Gastroesophageal sphincter (tissue), 4 donors: ENCODE measurements around the gene SLC28A2. TPM values are rescaled to one million over a fixed set of nuclear protein-coding genes. Genes with fewer than 3 reads are reported as not detected.

Experiments used
- ATAC-seq: fragments of 150-250 bp; one replicate; pipeline ENCODE4 v1.9.1; 2016; ENCODE audit warnings: mild to moderate bottlenecking, moderate library complexity
- H3K27ac ChIP-seq, 4 donors: fragments of 200-600 bp; sonication (generic) in 3 of 4; 1 replicate in 3 of 4; 2 replicates in 1 of 4; pipeline ENCODE4 v1.5.1; 2016 to 2019
- H3K27me3 ChIP-seq: fragments of 200-600 bp; sonication (generic); one replicate; pipeline ENCODE4 v1.5.1; 2019
- H3K36me3 ChIP-seq, 2 donors: fragments of 200-600 bp; sonication (generic); one replicate each; pipeline ENCODE4 v1.5.1; 2019; ENCODE audit warnings: control low read depth in 1 of 2
- H3K4me1 ChIP-seq, 3 donors: fragments of 200-600 bp; sonication (generic); 1 replicate in 2 of 3; 2 replicates in 1 of 3; pipeline ENCODE4 v1.5.1; 2016 to 2019; ENCODE audit warnings: control low read depth in 2 of 3
- H3K4me3 ChIP-seq, 2 donors: fragments of 200-600 bp; sonication (generic); one replicate each; pipeline ENCODE4 v1.5.1; 2019; ENCODE audit warnings: mild to moderate bottlenecking in 1 of 2, moderate library complexity in 1 of 2
- H3K9me3 ChIP-seq, 3 donors: fragments of 200-600 bp; sonication (generic); one replicate each; pipeline ENCODE4 v1.5.1; 2017 to 2019; ENCODE audit warnings: control low read depth in 2 of 3
- CTCF ChIP-seq, 4 experiments: fragments of 200-600 bp in 2 of 4; fragments of 450-650 bp in 2 of 4; sonication (generic) in 1 of 4; IDR thresholded peaks; one replicate each; pipeline ENCODE4 v1.5.1; 2017 to 2019; ENCODE audit warnings: antibody characterized with exemption in 4 of 4, mild to moderate bottlenecking in 2 of 4, moderate library complexity in 2 of 4
- EP300 ChIP-seq: sonication (generic); formaldehyde crosslinking; IDR thresholded peaks from one replicate; pipeline ENCODE4 v1.6.1; 2017; ENCODE audit warnings: antibody characterized with exemption, mild to moderate bottlenecking
- POLR2A ChIP-seq, 2 donors: fragments of 450-650 bp; IDR thresholded peaks; one replicate each; pipeline ENCODE4 v1.6.1; 2017; ENCODE audit warnings: antibody characterized with exemption in 2 of 2, mild to moderate bottlenecking in 2 of 2, moderate library complexity in 1 of 2
- POLR2AphosphoS5 ChIP-seq: sonication (generic); formaldehyde crosslinking; IDR thresholded peaks from one replicate; pipeline ENCODE4 v1.6.1; 2017; ENCODE audit warnings: antibody characterized with exemption
- WGBS, 2 donors: methylation state at CpG; one replicate each; pipeline ENCODE4 v1.1.5; 2018; ENCODE audit warnings: low coverage in 1 of 2; 5-methylcytosine and 5-hydroxymethylcytosine counted together
- total RNA-seq, 4 donors: library from RNA; depleted of rRNA; stranded (reverse); fragments of >200 nt; gene quantifications; one replicate each; pipeline ENCODE4 v1.1.0, GENCODE V29; 2016

Gene SLC28A2
- total RNA-seq, 4 donors from 2014 or later, result not detected

GRCh38 chr15:45221053-45221599 is 30.9 kb upstream of the SLC28A2 start:
- Histone ChIP-seq H3K4me3 (no peak overlapping the region), H3K4me1 (no peaks in the 10 kb centered on the region), H3K9me3 (no peaks in the 10 kb centered on the region), H3K36me3 (no peaks in the 10 kb centered on the region), H3K27ac (no peak overlapping the region), H3K27me3 (peaks cover 39% of the 10 kb centered on the region)
- 83 to 90% methylated on average over 2 of the region's 2 CpGs for WGBS, 2 donors
- no peak for ATAC-seq
- TF ChIP-seq POLR2A (IDR thresholded peaks at IDR 0.05) (no peak), POLR2AphosphoS5 (no peak), CTCF (IDR thresholded peaks at IDR 0.05) (no peak), EP300 (no peak)

- Histone ChIP-seq H3K36me3 (no peaks in the 10 kb centered on the region), H3K4me3 (no peak overlapping the region), H3K4me1 (no peaks in the 10 kb centered on the region), H3K27me3 (peaks cover 34% of the 10 kb centered on the region), H3K27ac (no peak overlapping the region), H3K9me3 (no peaks in the 10 kb centered on the region)
- ATAC-seq, result no peak
- 20 to 61% methylated on average over 1 to 2 of the region's 4 CpGs for WGBS, 2 donors
- no peak for TF ChIP-seq POLR2A (IDR thresholded peaks at IDR 0.05)
- no peak for TF ChIP-seq POLR2AphosphoS5
- TF ChIP-seq CTCF (IDR thresholded peaks at IDR 0.05), result no peak
- no peak for TF ChIP-seq EP300
Observed at GRCh38 chr15:45221967-45222366, 30.1 kb upstream of the SLC28A2 start.

- Histone ChIP-seq H3K9me3 (no peaks in the 10 kb centered on the region), H3K27me3 (peaks cover 24% of the 10 kb centered on the region), H3K4me1 (no peaks in the 10 kb centered on the region), H3K36me3 (no peaks in the 10 kb centered on the region), H3K27ac (no peak overlapping the region), H3K4me3 (no peak overlapping the region)
- ATAC-seq, result no peak
- WGBS, 2 donors, result 32 to 41% methylated on average over 4 to 5 of the region's 5 CpGs
- TF ChIP-seq CTCF (IDR thresholded peaks at IDR 0.05) (no peak), EP300 (no peak), POLR2A (IDR thresholded peaks at IDR 0.05) (no peak)
Observed at GRCh38 chr15:45224621-45225217, 27.3 kb upstream of the SLC28A2 start.

GRCh38 chr15:45225506-45226273 is 26.3 kb upstream of the SLC28A2 start:
- Histone ChIP-seq H3K4me3 (no peak overlapping the region), H3K36me3 (no peaks in the 10 kb centered on the region), H3K27ac (no peak overlapping the region), H3K4me1 (no peaks in the 10 kb centered on the region), H3K27me3 (peaks cover 22% of the 10 kb centered on the region), H3K9me3 (no peaks in the 10 kb centered on the region)
- 45 to 58% methylated on average over 5 of the region's 11 CpGs for WGBS, 2 donors
- ATAC-seq, result no peak
- TF ChIP-seq POLR2A (IDR thresholded peaks at IDR 0.05) (no peak), CTCF (IDR thresholded peaks at IDR 0.05) (no peak), POLR2AphosphoS5 (no peak), EP300 (no peak)
